Stimulated activated naive CD8-positive, alpha-beta T cell treated with anti-CD3 and anti-CD28 coated beads, Interleukin-15, Interleukin-2, amounts not matched to agents 100 U/mL and 50 U/mL, for 24 hours (primary cell): ENCODE results near the gene TUBB6.

Experiments used
- ATAC-seq: fragments of 150-1000 bp; cut with Tn5 transposase; one replicate; pipeline ENCODE4 v1.10.0; 2021
- DNase-seq: peaks from one replicate; pipeline ENCODE4 v3.0.0; 2021

The TUBB6 gene

GRCh38 chr18:12338382-12338781 lies 30.3 kb downstream of the TUBB6 start:
- ATAC-seq (no peak), DNase-seq (no peak)

- DNase-seq (no peak), ATAC-seq (no peak)
These were observed 33.1 kb downstream of the TUBB6 start for GRCh38 chr18:12340945-12341660.

- ATAC-seq (no peak), DNase-seq (no peak)
These were observed 34.6 kb downstream of the TUBB6 start for GRCh38 chr18:12342661-12343060.

GRCh38 chr18:12345491-12346239 lies 37.6 kb downstream of the TUBB6 start:
- no peak for ATAC-seq

GRCh38 chr18:12346240-12346565 lies 38.2 kb downstream of the TUBB6 start:
- no peak for DNase-seq
- ATAC-seq = no peak

More at GRCh38 chr18:12345491-12346239, 37.6 kb downstream of the TUBB6 start:
- no peak for DNase-seq

GRCh38 chr18:12347895-12348294 lies 39.9 kb downstream of the TUBB6 start:
- DNase-seq = no peak
- ATAC-seq = no peak

GRCh38 chr18:12352188-12352587 lies 44.1 kb downstream of the TUBB6 start:
- ATAC-seq (no peak), DNase-seq (no peak)

GRCh38 chr18:12359515-12359927 lies 51.5 kb downstream of the TUBB6 start:
- ATAC-seq (no peak), DNase-seq (no peak)

GRCh38 chr18:12361770-12362378 lies 53.8 kb downstream of the TUBB6 start:
- DNase-seq (no peak), ATAC-seq (peak; percentile 82)

GRCh38 chr18:12362473-12363174 lies 54.6 kb downstream of the TUBB6 start:
- DNase-seq = no peak
- no peak for ATAC-seq

- ATAC-seq = no peak
- DNase-seq = no peak
These were observed 58.3 kb downstream of the TUBB6 start for GRCh38 chr18:12366379-12366778.

GRCh38 chr18:12366784-12367183 lies 58.7 kb downstream of the TUBB6 start:
- DNase-seq = no peak
- ATAC-seq = no peak

- no peak for ATAC-seq
- no peak for DNase-seq
These were observed 61.2 kb downstream of the TUBB6 start for GRCh38 chr18:12369211-12369610.

- ATAC-seq (no peak), DNase-seq (no peak)
These were observed 63.5 kb downstream of the TUBB6 start for GRCh38 chr18:12371590-12371989.

GRCh38 chr18:12372406-12372805 lies 64.4 kb downstream of the TUBB6 start:
- ATAC-seq = no peak
- DNase-seq = no peak

- ATAC-seq = no peak
- no peak for DNase-seq
These were observed 65.2 kb downstream of the TUBB6 start for GRCh38 chr18:12373116-12373770.

- ATAC-seq = no peak
- DNase-seq = no peak
These were observed 65.7 kb downstream of the TUBB6 start for GRCh38 chr18:12373771-12374116.

GRCh38 chr18:12374401-12374800 lies 66.4 kb downstream of the TUBB6 start:
- ATAC-seq = no peak

More at GRCh38 chr18:12374401-12374800, 66.4 kb downstream of the TUBB6 start:
- DNase-seq = no peak
